ENCODE measurements around the gene DSTYK.

DSTYK gene

GRCh38 chr1:205124726-205125125 lies 86.8 kb downstream of the DSTYK start:
- DNase-seq (ENCODE audit: low read depth), result no peak

- DNase-seq (ENCODE audit: low read depth), result no peak
Observed at GRCh38 chr1:205122489-205122882, 89.0 kb downstream of the DSTYK start.

GRCh38 chr1:205121660-205122488 lies 89.6 kb downstream of the DSTYK start, which contains the start of gene RBBP5:
TSS of gene RBBP5 (minus strand) at chr1:205121978. CDS start at chr1:205121873, 105 bp downstream.
- DNase-seq (ENCODE audit: low read depth), result peak; percentile 90

- no peak for DNase-seq (ENCODE audit: low read depth)
Observed at GRCh38 chr1:205118752-205119151, 92.8 kb downstream of the DSTYK start.

GRCh38 chr1:205111354-205111753 lies 100.1 kb downstream of the DSTYK start:
- no peak for DNase-seq (ENCODE audit: low read depth)

- DNase-seq (ENCODE audit: low read depth), result no peak
Observed at GRCh38 chr1:205109711-205110110, 101.8 kb downstream of the DSTYK start.

- no peak for DNase-seq (ENCODE audit: low read depth)
Observed at GRCh38 chr1:205109269-205109668, 102.2 kb downstream of the DSTYK start.

- no peak for DNase-seq (ENCODE audit: low read depth)
Observed at GRCh38 chr1:205108464-205108863, 103.0 kb downstream of the DSTYK start.

GRCh38 chr1:205107327-205107726 lies 104.2 kb downstream of the DSTYK start:
- no peak for DNase-seq (ENCODE audit: low read depth)

- DNase-seq (ENCODE audit: low read depth), result no peak
Observed at GRCh38 chr1:205102404-205102803, 109.1 kb downstream of the DSTYK start.

- DNase-seq (ENCODE audit: low read depth), result no peak
Observed at GRCh38 chr1:205098242-205098641, 113.3 kb downstream of the DSTYK start.

GRCh38 chr1:205095422-205095821 lies 116.1 kb downstream of the DSTYK start:
- no peak for DNase-seq (ENCODE audit: low read depth)

All from stimulated activated CD8-positive, alpha-beta memory T cell treated with anti-CD3 and anti-CD28 coated beads, Interleukin-12 subunit alpha, Interleukin-12 subunit beta, amount 100 ng/mL, for 1 hour (primary cell).